Putamen (tissue), 1 donor: Measurements from ENCODE around the gene NCKAP5L.
"Not testable (repeated sequence)": the region's sequence is repeated elsewhere in the genome, so short reads cannot be mapped to it uniquely, and the experiment has no call there.

ENCODE experiments used
- DNase-seq: peaks from one replicate; pipeline ENCODE4 v3.0.0-alpha.2; 2016; ENCODE audit warnings: low spot score

The NCKAP5L gene, protein sequence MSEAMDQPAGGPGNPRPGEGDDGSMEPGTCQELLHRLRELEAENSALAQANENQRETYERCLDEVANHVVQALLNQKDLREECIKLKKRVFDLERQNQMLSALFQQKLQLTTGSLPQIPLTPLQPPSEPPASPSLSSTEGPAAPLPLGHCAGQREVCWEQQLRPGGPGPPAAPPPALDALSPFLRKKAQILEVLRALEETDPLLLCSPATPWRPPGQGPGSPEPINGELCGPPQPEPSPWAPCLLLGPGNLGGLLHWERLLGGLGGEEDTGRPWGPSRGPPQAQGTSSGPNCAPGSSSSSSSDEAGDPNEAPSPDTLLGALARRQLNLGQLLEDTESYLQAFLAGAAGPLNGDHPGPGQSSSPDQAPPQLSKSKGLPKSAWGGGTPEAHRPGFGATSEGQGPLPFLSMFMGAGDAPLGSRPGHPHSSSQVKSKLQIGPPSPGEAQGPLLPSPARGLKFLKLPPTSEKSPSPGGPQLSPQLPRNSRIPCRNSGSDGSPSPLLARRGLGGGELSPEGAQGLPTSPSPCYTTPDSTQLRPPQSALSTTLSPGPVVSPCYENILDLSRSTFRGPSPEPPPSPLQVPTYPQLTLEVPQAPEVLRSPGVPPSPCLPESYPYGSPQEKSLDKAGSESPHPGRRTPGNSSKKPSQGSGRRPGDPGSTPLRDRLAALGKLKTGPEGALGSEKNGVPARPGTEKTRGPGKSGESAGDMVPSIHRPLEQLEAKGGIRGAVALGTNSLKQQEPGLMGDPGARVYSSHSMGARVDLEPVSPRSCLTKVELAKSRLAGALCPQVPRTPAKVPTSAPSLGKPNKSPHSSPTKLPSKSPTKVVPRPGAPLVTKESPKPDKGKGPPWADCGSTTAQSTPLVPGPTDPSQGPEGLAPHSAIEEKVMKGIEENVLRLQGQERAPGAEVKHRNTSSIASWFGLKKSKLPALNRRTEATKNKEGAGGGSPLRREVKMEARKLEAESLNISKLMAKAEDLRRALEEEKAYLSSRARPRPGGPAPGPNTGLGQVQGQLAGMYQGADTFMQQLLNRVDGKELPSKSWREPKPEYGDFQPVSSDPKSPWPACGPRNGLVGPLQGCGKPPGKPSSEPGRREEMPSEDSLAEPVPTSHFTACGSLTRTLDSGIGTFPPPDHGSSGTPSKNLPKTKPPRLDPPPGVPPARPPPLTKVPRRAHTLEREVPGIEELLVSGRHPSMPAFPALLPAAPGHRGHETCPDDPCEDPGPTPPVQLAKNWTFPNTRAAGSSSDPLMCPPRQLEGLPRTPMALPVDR (N-terminal part only)

DNA sequence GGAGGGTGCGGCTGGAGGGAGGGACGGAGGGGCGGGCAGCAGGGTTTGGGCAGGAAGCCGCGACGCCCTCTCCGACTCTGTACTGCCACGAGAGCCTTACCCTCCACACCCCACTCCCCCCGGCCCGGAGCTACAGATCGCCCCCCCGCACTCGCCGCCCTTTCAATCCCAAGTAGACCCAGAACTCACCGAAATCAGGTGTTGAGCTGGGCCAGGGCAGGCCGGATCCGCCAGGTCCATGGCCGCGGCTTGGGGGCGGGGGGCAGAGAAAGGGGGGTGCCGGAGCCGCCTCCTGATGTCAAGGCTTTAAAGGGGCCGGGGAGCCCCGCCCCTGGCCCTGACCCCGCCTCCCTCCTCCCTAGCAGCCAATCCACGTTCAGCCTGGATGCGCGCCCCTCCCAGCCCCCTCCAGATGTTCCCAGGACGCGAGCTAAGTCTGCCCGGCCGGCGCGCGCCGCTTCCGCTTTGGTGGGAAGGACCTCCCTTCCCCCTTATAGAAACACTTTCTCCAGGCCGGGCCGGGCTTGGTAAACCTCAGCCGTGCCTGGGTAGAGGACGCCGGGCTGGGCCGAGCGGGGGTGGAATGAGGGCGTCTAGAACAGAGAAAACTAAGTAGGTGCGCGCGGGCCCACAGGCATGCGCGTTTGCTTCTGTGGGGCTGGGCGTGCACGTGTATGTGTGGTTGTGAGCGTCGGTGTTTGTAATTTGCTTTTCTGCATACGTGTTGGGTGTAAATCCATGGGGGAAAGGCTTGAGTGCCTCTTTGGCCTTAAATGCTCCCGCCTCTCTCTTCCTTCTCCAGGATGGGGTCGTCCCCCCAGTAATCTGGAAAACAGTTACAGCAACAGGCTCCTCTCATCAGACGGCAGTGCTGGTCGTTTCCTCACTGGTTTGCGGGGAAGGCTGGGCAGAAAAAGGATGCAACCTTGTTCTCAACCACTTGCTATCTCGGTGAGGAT, at the start of gene NCKAP5L:
Gene NCKAP5L (minus strand): TSS at position 281 of the 959 bp plus-strand sequence. CDS start 24,369 bp downstream, outside the sequence.
- DNase-seq, result peak; percentile 95

DNA sequence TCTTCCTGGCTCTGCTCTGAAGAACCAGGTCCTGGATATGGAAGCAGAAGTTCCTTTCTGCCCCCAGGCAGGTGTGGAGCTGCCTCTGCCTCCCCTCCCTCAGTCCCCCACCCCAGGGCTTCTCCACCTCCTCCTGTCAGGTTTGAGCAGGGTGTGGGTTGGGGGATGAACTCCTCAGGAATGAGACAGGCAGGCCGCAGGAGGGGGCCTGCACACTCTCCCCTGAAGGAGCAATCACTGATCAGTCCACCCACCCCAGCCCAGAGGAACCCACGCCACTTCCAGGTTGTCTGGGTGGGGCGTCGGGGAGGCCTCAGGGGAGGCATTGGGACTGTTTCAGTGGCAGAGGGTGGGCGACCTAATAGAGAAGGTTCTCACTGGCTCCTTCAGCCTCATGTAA, 48.9 kb upstream of the NCKAP5L start:
- no peak for DNase-seq

DNA sequence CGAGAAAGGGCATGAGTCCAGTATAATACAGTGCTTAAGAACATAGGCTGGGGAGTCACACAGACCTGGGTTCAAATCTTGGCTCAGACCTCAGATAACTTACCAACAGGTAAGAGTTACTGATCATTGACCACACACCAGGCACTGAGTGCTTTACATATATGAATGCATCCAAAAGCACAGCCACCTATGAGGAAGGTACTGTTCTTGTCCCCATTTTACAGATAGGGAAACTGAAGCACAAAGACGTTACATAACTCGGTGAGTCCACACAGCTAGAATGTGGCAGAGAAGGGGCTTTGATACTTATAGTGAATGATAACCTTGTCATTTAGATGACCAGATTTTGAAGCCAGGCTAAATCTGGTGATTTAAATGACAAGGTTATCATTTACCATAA, 47.9 kb upstream of the NCKAP5L start:
- no peak for DNase-seq

DNA sequence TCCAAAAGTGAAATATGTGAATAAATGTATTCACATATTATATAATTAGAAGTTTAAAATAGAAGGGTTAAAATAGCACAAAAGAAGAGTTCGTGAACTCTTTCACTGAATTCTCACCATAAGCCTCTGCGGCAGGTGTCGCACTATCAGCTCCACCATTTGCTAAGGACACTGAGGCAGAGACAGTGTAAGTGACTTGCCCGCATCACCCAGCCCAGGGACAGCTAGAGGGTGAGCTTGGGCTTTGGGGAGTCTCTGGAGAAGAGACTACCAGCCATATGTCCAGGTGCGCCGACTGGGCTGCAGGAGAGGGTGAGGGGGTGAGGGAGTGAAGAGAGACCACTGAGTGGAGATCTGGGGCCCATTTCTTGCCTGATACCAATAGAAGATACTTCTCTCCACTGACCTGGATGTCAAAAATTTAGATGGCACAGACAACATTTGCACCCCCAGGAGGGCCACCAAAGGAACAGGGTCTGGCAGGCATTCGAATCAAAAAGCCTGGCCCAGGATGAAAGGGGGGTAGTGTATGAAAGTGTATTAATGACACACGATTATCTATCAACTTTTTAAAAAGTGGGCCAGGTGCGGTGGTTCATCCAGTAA, 47.0 kb upstream of the NCKAP5L start:
- DNase-seq, result no peak

DNA sequence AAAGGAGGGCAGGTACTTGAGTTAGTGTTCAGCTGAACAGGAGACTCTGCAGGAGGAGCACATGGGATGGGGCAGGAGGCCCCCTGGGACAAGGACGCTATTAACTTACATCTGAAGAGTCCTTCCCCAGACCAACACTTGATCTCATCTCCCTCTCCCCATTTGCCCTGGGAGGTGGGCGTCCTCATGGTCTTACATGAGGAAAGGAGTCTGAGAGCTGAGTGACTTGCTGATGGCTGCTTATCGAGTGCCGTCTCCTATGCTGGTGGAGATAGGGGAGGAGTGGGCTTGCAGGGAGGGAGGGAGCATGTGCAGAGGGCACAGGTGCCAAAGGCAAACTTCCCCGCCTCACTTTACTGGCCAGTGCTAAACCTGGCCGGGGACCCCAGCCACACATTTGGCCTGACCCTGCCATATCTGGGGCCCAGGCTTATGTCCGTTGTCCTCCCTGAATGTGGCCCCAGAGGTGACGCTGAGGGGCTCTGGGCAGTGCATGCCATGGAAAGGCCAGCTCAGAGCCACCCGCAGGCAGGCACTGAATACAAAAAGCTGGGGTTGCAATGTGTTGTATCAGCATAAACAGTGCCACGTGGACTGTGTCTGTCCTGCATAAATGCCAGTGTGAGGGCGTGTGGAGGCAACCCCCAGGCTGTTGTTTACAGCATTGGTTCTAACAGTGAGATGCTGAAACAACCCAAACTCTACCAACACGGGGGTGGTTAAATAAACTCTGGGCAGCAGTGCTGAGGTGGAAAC, 46.1 kb upstream of the NCKAP5L start:
- DNase-seq, result no peak

DNA sequence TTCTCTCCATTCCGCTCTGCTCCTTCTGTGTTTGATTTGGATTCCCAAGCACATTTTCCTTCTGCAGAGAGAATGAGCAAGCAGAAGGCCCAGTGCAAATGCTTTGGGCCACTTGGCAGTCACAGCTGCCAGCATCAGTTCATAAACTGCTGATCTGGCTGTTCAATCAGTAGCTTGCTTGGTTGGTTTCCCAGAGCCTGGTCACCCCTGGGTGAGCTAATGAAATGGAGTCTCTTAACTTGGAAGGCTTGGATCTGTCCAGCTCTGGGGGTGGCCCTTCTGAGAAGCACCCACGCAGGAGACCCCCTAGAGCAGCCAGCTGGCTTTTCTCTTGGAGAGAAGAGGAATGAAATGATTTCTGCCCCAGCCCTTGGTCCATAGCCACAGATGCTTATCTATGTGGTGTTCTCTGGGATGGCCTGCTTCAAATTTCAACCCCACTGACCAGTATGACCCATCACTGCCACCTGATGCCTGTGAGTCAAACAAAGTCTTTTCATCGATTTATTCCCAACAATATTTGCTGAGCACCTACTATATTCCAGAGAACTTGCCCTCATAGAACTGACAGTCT, 45.2 kb upstream of the NCKAP5L start:
- DNase-seq, result no peak

DNA sequence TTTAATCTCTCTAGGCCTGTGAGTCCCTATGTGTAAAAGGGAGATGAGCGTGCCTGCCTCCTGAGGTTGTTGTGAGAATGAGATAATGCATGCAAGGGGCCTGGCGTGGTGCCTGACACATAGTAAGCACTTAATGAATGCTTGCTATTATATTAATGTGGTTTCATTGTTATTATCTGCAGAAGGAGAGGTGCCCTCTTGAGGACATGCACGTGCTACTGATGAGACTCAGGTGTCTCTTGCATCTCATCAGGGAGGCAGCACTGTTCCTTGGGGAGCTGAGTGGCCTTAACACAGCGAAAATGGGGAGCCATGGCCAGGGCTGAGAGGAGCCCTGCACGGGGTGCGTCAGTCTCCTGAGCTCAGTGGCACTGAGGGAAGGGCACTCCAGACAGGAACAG, 44.6 kb upstream of the NCKAP5L start:
- DNase-seq, result no peak

DNA sequence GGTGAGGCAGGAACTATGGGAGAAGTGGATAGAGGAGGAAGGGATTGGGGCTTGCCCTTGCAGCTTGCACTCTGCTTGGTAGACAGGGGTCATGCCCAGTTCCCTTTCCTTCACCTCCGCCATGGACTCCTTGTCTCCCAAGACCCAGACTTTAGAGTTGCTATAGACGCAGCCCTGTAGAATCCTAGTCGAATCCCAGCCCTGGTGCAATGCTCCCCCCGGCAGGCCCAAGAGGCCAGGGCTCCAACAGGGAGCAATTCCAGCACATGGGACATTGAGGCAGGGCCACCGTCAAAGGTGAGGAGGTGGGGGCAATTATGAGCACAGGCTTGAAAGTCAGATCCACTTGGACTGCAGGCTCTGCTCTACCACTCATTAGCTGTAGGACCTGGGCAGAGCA, 44.2 kb upstream of the NCKAP5L start:
- no peak for DNase-seq

DNA sequence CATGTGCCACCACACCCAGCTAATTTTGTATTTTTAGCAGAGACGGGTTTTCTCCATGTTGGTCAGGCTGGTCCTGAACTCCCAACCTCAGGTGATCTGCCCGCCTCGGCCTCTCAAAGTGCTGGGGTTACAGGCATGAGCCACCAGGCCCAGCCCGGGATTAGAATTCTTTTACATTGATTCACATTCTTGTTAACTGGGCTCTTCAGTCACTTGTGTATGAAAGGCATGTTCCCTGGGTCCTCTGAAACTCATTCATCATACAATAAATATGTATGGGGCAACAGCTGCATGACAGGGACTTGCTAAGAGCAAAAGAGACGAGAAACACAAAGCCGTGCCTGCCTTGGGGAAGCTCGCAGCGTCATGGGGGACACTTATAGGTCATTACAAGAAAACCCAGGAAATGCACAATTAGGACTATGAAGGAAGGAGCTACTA, 43.6 kb upstream of the NCKAP5L start:
- DNase-seq, result not testable (repeated sequence)

DNA sequence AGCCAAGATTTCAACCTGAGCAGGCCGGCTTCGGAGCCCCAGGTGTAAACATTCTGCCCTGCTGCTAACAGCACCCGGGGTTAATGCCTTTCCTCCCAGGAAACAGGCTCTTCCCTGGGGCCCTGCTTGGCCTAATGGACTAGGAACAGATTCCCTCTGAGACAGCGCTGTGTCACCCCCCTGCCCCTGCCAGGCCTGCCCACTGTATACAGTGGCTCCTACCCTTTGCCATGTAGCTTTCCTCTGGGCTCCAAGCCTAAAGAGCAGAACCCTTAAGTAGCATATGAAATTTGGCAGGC, 43.0 kb upstream of the NCKAP5L start:
- no peak for DNase-seq

DNA sequence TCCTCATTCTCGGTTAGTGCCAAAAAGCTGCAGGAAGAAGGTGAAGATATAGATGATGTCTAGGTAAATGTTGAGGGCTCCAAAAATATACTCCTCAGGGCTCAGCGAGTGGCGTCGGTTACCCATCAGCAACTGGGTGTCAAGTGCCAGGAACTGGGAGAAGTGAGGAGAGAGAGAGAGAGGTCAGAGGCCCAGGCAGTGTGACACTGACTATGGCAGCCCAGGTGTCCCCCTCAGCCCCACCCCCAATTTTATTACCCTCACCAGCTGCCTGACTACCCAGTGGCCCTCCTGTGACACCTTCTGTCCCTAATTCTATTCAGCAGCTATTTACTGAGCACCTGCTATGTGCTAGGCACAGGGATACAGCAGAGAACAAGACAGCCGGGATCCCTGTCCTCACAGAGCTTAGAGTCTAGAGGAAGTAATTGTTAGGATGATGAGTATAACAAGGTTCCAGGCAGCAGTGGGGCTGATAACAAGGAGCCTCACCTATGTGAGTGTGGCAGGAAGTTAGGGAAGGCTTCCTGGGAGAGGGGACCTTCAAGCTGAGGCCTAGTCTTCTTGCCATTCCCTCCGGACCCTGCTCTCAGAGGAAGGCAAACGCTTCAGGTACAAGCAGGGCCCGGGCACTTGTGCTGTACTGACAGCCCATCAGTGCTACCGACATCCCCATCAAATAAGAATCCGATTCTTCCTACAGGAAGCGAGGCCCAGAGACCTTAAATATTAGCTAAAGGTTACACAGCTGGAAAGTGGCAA, 42.5 kb upstream of the NCKAP5L start:
- no peak for DNase-seq

DNA sequence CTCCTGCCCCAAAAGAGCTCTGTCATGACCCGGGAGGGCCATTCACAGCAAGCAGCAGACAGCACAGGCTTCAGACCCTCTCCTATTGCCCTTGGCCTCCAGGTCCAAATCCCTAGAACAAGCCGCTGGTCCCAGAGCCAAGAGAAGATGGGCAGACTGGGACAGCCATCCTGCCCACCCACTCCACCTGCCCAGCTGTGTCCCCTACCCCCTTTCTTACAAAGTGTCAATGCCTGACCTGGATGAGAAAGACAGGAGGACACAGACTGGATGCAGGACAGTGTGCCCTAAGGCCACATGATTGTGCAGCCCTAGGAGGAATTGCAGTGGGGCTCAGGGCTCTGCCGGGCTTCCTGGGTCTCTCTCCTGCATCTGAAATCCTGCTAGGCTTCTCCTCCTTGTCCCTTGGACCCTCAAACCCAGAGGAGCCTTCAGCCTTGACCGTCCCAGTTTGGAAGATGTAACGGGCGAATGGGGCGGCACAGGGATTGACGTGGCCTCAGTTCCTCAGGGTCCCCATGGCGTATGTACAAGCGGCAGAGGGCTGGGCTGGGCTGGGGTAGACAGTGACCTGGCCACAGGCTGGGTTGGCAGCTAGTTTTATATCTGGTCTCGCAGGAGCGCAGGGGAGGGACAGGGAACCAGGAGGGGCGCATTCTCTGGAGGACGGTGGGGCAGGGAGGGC, 41.7 kb upstream of the NCKAP5L start:
- no peak for DNase-seq

DNA sequence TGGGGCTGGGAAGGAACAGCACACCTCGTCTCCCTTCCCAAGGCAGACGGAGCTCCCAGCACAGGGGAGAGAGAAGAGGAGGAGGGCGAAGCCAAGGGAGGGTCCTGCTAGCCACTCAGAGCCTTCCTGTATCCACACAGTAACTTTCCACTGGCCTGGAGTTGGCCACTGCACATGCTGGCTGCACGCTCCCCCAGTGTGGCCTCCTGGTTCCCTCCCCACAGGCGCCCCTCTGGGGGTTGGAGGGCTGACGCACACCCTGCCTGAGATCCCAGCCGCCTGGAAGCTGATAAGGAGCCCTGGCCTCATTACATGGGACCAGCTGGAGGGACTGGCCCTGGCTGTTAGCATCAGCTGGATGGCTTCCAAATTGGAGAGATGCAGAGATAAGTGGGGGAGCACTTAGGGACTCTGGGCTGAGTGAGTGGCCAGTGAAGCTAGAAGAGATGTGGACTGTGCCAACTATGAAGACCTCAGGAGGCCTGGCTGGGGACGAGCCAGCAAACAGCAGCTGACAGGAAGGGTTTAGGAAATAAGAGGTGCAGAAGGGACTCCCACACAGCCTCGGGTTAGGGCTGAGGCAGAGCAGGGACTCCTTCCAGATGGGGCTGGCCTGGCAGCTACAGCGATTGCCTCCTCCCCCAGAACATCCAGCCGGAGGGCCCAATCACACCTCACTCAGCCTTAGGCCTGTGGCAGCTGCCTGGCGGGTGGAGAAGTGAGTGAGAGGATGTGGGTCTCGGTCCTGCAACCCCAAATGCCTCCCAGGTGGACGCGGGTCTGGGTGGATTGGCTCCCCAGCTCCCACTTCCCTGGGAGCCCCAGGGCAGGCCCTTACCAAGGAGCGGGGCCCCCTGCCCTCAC, 41.0 kb upstream of the NCKAP5L start:
- DNase-seq, result no peak

DNA sequence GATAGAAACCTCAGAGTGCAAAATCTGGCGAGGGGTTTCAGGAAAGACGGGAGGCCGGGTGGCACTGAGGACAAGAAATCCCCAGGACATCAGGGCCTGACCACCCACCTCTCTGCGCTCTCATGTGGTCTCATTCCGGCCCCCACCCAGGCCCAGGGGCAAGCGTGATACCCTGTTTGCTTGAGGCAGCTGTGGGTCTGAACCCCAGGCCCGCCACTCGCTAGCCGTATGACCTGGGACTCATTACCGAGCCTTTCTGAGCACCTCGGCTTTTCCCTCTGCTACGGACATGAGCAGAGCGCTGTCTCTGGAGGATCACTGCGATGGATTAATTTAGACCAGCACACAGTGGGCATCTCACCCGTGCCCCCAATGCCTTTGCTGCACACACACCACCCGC, 40.2 kb upstream of the NCKAP5L start:
- DNase-seq, result no peak

DNA sequence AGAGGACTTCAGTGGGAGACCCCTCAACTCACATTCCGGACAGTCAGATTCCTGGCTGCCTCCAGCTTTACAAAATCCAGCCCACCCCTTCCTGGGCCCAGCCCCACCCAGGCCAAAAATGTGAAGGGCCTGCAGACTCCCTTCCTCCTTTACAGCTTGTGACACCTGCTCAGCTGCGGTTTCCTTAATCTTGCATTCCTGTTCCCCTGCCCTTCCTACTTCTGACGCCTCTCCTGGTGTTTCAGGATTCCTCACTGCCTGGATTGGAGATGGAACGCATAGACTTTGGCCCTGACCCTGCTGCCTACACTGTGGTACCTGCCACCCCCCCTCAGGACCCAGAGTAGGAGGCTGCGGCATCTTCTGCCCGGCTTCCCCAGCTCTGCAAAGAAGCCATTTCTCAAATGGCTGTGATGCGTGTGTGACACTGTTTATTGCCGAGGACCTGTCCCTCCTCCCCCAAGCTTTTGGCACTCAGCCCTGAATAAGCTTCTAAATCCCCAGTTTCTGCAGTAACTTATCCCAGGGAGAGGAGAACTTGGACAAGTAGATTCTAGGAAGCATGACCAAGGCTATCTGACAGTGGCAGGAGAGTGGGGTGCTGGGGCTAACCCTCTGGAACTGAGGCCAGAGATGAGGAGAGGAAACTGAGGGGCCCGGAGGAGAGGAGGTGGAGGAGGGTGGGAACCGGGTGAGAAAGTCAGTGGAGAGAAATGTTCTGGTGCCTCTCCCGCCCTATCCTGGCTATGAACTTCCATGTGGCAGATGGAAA, 39.5 kb upstream of the NCKAP5L start:
- no peak for DNase-seq

DNA sequence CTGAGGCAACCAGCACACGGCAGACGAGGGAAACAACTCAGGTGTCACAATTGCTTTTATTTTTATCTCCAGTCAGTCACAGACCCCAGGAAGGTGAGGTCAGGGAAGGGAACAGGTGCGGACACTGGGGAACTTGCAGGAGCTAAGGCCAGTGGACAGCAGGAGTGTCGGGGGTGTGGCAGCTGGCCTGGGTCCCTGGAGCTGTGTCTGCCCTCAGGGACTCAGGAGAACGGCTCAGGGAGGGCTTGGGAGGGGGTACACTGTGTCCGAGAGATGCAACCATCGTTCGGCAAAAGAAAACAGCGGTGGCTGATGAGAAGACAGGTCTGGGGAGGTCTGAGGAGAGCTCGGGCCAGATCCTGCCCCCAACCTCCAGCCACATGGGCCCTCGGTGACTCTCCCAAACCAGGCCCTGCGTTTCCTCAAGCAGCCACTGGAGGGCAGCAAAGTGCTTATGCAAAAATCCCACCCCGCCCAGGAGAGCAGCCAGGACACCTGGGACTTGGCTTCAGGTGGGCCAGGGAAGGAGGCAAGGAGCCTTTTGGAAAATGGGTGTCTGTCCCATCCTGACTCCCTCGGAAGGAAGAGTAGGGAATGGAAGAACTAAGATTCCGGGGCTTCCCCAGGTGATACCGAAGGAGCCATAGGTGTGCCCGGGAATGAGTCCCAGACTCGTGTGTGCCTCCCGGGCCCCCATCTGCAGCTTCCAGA, 38.8 kb upstream of the NCKAP5L start:
- no peak for DNase-seq
